ENCODE measurements around the gene ACOT7.

DNA sequence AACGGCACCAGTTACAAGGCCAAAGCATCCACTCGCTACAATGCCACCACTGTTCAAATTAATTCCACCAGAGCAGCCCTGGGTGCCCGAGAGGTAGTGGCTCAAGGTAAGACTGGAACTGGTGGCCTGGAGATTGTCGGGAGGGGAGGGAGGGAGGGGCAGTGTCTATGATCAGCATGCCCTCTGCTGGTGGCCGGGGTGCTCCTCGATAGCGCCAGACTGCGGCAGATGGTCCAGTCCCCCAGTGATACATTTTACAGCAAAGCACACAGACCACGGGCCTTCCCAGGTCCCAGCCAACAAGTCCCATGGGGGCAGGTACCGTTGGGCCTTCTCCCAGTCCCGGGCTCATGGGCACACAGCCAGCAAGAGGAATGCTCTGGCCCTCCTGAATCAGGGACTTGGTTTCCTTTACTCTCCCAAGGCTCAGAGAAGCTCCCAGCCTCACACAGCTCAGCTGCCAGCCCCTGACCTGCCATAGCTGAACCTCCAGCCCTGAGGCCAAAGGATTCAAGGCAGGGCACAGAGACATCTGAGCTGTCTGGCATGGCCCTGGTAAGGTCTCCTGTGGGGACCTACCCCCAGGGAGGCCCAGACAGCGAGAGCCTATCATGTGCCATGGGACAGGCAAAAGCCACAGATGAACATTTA, 15.3 kb downstream of the ACOT7 start:
- TF ChIP-seq, protein P1, sequence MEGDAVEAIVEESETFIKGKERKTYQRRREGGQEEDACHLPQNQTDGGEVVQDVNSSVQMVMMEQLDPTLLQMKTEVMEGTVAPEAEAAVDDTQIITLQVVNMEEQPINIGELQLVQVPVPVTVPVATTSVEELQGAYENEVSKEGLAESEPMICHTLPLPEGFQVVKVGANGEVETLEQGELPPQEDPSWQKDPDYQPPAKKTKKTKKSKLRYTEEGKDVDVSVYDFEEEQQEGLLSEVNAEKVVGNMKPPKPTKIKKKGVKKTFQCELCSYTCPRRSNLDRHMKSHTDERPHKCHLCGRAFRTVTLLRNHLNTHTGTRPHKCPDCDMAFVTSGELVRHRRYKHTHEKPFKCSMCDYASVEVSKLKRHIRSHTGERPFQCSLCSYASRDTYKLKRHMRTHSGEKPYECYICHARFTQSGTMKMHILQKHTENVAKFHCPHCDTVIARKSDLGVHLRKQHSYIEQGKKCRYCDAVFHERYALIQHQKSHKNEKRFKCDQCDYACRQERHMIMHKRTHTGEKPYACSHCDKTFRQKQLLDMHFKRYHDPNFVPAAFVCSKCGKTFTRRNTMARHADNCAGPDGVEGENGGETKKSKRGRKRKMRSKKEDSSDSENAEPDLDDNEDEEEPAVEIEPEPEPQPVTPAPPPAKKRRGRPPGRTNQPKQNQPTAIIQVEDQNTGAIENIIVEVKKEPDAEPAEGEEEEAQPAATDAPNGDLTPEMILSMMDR (IDR thresholded peaks at IDR 0.05) = no peak; the same call in 1 of the 2 replicates
- no peak for TF ChIP-seq POLR2AphosphoS5 (IDR thresholded peaks at IDR 0.05; ENCODE audit: low read depth, low read length)
- TF ChIP-seq, protein P2, sequence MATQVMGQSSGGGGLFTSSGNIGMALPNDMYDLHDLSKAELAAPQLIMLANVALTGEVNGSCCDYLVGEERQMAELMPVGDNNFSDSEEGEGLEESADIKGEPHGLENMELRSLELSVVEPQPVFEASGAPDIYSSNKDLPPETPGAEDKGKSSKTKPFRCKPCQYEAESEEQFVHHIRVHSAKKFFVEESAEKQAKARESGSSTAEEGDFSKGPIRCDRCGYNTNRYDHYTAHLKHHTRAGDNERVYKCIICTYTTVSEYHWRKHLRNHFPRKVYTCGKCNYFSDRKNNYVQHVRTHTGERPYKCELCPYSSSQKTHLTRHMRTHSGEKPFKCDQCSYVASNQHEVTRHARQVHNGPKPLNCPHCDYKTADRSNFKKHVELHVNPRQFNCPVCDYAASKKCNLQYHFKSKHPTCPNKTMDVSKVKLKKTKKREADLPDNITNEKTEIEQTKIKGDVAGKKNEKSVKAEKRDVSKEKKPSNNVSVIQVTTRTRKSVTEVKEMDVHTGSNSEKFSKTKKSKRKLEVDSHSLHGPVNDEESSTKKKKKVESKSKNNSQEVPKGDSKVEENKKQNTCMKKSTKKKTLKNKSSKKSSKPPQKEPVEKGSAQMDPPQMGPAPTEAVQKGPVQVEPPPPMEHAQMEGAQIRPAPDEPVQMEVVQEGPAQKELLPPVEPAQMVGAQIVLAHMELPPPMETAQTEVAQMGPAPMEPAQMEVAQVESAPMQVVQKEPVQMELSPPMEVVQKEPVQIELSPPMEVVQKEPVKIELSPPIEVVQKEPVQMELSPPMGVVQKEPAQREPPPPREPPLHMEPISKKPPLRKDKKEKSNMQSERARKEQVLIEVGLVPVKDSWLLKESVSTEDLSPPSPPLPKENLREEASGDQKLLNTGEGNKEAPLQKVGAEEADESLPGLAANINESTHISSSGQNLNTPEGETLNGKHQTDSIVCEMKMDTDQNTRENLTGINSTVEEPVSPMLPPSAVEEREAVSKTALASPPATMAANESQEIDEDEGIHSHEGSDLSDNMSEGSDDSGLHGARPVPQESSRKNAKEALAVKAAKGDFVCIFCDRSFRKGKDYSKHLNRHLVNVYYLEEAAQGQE (IDR thresholded peaks at IDR 0.05; ENCODE audit: insufficient read depth in 1 of 2, low read depth in 2 of 2, low read length in 1 of 2) = no peak
- no peak for TF ChIP-seq TCF7L2 (IDR thresholded peaks at IDR 0.05; ENCODE audit: low read depth, low read length)

All from Panc1 (cell line).